ENCODE results near the gene TRPC4AP.
"Not testable (repeated sequence)": the region's sequence is repeated elsewhere in the genome, so short reads cannot be mapped to it uniquely, and the experiment has no call there.

Gene TRPC4AP

DNA sequence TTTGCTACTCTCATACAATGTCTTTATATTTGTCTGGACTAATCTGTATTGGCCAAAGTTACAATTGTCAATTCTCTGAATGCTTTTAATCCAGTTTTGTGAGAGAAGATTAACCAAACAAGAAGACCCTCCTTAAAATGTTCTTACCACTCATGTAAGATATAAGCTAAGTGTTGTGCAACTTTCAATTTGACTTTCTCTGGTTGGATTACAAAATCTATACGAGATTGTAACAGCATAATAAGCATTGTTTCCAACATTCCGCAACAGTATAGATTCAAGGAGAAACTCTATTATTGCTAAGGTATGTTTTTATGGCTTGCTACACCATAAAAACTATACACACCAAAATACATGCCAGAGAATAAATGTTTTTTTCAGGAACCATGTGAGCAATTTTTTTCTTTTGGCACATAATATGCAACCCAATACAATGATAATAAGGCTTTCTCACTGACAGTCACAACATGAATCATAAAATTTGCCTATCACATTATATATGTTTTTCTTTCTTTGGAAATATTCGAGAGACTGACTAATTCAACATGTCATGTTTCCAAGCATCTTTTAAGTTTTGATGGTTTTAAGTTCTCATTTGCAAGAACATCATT, 12.2 kb upstream of the TRPC4AP start:
- DNase-seq: no peak

DNA sequence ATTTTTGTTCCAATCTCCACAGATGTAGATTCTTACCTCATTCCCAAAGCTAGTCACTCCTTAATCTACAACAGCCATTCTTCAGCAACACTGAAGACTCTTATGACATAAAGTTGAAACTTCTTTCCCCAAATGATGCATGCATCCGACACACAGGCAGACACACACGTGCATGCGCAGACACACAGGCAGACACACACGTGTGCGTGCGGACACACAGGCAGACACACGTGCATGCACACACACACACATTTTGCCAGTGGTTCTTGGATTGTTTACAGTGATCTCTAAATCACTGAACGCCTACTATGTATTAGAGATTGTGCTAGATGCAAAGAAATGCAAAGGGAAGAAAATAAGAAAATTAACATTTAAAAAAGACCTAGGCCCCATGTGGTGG, 9.0 kb upstream of the TRPC4AP start:
- no peak for DNase-seq

DNA sequence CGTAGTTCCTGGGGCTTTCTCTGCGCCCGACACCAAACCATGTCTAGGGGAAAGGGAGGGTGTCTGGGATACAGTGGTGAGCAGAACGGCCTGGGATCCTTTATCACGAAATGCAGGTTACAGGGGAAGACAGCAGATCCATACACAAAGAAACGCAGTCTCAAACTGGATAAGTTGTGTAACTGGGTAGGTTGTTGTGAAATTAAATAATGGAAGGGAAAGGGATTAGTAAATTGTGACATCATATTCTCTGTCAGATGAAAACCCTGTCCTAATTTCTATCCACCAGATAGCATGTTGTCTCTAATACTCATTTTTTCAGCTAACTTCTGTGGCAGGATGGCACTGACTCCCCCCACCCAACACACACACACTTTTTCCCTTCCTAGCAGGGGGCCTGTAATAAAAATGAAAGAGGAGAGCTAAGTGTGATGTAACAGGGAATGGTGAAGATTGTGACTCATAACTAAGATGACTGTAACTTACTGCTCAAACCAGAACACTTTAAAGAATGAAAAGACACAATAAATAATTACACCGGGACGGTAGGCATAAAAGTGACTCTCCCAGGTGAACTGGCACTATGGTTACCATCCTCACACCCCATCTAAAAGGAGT, 769 bp upstream of the TRPC4AP start:
- DNase-seq: peak; percentile 18

DNA sequence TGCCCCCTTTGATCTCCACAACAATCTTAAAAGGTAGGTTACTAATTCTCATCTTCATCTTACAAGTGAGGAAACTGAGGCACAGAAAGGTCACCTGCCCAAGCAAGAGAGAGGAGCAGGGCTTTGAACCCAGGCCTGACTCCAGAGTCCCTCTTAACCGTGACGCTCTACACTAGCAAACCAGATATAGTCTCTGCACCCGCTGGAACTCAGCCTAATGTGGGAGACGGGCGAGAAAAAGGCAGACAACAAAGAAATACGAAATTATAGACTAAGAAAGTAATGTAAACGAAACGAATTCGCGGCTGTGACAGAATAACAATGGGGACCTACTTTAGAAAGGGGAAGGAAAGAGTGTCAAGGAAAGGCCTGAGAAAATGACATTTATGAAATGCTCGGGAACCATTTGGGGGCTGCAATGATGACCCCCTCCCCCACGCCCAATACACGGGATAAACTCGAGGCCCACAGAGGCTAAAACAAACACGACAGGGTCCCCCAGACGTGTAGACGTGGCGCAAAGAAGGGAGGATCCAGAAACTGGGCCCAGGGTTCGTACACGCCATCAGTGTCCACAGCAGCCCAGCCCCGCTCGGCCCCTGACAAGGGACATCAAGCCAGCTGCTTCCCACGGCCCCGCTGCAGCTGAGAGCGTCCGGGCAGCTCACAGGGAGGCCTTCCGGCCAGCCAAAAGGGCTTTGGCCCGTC, 637 bp downstream of the TRPC4AP start:
- DNase-seq: no peak

DNA sequence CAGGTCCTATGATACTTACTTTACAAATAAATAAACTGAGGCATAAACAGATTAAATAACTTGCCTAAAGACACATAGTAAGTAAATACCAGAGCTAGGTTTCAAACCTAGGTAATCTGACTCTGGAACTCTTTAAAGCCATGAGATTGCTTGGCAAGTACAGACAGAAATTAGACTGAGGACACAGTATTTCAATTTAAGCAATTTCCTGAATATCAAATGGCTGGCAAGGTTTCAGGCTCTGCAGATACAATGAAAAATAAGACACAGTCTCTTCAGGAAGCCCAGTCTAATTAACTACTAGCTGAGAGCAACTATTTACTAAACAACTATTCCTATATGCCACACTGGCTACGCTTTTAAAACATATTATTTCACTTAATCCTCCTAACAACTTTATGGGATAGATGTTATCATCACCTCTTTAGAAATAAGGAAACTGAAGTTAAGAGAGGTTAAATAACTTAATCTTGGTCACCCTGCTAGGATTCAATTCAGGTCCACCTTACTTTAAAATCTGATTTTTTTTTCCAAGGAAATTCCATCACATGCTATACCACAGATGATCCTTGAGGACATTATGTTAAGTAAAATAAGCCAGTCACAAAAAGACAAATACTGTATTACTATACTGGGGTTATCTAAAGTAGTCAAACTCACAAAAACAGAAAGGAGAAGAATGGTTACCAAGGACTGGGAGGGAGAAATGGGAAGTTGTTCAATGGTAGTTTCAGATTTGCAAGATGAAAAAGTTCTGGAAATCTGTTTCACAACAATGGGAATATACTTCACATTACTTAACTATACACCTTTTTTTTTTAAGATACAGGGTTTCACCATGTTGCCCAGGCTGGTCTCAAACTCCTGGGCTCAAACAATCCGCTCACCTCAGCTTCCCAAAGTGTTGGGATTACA, 4.1 kb downstream of the TRPC4AP start:
- DNase-seq: no peak

DNA sequence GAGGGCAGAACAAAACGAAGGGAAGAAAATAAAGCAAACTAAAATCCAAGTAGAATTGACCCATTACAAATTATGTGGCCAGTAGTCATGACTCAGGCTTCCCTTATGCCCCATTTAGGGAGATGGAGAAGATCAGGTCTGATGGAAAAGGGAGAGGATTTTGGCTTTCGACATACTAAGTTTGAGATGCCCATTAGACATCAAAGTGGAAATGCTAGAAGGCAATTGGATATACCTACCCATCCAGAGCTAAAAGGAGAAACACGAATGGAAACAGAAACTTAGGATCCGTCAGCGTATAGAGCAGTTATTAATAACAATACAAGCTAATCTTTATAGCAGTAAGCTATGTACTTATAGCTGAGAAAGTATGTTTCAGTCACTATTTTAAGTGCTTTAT, 4.8 kb downstream of the TRPC4AP start:
- DNase-seq: no peak

DNA sequence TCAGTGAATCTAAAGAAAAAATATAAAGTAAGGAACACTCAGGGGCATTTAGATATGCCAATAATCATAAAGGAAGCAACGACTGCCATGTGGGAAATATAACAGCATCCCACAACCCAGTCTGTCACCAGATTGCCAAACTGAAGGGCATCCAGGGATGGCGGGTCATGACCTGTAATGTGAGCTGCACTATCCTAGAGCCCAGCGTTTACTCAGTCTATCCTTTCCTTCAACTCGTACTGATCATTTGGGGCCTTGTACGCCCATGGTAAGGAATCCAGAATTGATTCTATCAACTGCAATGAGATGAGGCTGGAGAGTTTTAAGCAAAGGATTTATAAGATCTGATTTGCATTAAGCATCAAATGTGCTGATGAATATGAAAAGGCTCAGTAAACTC, 5.3 kb downstream of the TRPC4AP start:
- DNase-seq: no peak

DNA sequence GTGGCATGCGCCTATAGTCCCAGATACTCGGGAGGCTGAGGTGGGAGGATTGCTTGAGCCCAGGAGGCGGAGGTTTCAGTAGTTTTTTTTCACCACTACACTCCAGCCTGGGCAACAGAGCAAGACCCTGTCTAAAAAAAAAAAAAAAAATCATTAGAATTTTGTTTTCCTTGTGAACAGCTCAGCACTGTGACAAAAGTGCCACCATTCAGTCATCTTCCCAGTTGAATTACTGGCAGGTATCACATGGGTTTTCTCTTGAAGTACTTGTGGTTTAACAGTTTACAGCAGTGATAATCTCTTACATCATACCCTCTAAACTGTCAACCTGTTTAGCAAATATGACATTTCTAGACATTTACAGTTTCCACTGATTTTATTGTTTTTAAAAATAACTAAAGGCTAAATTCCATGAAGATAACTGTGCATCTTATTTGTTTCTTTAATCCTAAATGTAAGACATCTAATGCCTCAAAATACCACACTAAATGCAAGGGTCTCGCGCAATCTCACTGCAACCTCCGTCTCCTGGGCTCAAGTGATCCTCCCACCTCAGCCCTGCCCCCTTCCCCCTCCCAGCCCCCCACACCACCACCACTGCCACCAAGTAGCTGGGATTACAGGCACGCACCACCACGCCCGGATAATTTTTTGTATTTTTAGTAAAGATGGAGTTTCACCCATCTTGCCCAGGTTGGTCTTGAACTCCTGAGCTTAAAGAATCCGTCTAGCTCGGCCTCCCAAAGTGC, 7.0 kb downstream of the TRPC4AP start:
- DNase-seq: peak; percentile 59

DNA sequence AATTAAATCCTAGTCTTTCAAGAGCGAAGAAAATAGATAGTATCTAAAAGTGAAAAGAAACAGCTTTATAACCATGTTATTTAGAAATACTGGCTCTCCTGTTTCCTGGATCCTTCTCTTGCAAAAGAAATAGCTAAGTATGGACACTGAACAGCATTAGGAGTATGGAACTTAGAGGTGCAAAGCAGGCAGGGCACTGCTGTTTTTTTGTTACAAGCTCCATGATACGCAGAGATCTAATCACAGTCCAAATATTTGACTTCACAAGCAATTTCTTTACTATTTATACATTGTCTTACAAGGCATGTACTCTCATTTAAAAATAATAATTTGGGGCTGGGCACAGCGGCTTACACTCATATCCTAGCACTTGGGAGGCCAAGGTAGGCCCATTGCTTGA, 7.6 kb downstream of the TRPC4AP start:
- DNase-seq: no peak

DNA sequence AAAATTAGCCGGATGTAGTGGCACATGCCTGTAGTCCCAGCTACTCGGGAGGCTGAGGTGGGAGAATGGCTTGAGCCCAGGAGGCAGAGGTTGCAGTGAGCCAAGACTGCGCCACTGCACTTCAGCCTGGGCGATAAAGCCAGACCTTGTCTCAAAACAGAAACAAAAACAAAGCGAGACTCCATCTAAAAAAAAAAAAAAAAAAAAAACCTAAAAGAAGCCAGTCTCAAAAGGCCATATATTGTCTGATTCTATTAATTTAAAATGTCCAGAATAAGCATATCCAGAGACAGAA, 12.3 kb downstream of the TRPC4AP start:
- DNase-seq: not testable (repeated sequence)

DNA sequence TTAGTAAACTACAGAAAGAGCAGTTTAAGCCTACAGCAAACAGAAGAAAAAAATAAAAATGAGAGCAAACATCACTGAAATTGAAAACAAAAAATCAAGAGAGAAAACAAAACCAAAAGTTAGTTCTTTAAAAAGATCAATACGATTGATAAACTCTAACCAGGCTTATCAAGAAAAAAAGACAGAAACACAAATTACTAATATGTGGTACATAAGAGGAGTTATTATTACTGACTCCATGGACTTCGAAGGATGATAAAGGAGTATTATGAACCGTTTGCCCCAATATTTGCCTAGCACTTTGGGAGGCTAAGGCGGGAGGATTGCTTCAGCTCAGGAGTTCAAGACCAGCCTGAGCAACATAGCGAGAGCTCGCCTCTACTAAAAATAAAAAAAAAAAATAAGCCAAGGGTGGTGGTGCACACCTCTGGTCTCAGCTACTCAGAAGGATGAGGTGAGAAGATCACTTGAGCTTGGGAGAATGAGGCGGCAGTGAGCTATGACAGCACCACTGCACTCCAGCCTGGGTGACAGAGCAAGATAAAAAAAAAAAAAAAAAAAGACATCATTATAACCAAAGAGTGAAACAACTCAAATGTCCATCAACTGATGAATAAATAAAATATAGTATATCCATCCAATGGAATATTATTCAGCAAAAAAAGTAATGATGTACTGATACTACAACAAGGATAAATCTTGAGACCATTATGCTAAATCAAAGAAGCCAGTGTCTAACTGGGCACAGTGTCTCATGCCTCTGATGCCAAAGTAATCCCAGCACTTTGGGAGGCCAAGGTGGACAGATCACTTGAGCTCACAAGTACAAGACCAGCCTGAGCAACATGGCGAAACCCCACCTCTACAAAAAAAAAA, 12.9 kb downstream of the TRPC4AP start:
- DNase-seq: no peak

DNA sequence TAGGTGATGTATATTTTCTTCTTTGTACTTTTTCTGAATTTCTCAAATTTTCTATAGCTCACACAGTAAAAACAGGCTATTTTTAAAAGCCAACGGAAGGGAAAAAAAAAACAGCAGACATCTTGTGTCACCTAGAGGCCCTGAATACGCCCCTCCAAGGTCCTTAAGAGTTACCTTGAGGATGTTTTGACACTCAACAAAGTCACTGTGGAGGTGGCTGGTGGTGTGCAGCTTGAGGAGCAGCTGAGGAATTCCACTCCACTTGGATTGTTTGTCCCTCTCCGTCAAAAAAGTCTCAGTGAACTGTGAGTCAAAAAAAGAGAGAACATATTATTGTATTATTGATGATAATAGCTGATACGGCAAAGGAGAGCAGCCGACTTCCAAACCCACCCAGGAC, 14.7 kb downstream of the TRPC4AP start:
- no peak for DNase-seq

DNA sequence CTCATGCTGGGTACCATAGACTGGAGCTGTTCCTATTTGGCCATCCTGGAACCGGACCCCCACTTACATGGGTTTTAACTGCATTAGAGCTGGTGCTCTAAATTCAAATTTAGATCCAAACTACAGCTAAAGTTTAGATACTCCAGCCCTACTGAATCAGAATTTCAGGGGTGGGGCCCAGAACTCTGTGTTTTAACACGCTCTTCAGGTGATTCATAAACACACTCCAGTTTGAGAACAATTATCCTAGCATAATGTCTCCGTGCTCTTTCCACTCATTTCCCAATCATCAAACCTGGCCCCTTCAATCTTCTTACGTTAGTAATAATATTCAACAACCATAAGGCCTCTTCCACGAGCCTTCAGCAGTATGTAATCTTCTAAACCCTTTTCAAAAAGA, 15.3 kb downstream of the TRPC4AP start:
- no peak for DNase-seq

DNA sequence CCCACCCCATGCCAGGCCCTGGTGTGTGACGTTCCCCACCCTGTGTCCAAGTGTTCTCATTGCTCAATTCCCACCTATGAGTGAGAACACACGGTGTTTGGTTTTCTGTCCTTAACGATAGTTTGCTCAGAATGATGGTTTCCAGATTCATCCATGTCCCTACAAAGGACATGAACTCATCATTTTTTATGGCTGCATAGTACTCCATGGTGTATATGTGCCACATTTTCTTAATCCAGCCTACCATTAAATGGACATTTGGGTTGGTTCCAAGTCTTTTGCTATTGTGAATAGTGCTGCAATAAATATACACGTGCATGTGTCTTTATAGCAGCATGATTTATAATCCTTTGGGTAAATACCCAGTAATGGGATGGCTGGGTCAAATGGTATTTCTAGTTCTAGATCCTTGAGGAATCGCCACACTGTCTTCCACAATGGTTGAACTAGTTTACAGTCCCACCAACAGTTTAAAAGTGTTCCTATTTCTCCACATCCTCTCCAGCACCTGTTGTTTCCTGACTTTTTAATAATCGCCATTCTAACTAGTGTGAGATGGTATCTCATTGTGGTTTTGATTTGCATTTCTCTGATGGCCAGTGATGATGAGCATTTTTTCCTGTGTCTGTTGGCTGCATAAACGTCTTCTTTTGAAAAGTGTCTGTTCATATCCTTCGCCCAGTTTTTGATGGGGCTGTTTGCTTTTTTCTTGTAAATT, 21.0 kb downstream of the TRPC4AP start:
- DNase-seq: not testable (repeated sequence)

DNA sequence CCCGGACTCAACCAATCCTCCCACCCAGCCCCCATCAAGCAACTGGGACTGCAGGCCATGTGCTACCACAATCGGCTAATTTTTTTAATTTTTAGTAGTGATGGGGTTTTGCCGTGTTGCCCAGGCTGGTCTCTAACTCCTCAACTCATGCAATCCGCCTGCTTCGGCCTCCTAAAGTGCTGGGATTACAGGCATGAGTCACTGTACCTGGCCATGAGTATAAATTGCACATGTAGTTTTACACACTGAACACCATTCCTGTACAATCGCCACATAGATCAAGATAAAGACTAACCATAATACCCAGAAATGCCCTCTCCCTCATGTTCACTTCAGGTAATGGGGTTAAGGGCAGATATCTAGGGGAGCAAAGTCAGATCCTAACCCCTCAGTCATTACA, 26.4 kb downstream of the TRPC4AP start:
- DNase-seq: no peak

DNA sequence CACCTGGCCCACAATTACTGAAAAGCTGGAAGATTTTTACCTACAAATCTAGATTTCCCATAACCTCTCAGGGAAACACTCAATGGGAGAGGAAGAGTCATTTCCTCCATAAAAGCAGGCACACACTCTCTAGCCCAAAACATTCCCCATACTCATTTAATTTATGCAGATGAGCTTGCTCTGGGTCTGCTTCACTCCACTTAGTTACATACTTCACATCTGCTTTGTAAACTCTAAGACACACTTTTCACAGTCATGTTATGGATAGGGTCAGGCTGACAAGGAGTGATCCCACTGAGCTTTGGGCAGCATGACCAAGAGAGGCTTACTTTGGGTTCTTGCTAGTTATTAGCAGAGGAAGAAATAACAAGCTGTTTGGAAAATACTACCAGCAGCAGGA, 27.4 kb downstream of the TRPC4AP start:
- DNase-seq: no peak

DNA sequence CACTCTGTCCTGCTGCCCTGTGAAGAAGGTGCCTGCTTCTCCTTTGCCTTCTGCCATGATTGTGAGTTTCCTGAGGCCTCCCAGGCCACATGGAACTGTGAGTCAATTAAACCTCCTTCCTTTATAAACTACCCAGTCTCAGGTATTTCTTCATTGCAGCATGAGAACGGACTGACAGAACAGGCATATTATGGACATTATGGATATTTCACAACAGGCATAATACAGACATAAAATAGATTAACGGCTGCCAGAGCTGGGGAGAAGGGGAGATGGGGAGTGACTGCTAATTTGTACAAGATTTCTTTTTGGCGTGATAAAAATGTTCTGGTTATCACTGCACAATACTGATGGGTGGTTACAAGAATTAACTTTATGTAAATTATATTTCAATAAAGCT, 29.4 kb downstream of the TRPC4AP start:
- no peak for DNase-seq

DNA sequence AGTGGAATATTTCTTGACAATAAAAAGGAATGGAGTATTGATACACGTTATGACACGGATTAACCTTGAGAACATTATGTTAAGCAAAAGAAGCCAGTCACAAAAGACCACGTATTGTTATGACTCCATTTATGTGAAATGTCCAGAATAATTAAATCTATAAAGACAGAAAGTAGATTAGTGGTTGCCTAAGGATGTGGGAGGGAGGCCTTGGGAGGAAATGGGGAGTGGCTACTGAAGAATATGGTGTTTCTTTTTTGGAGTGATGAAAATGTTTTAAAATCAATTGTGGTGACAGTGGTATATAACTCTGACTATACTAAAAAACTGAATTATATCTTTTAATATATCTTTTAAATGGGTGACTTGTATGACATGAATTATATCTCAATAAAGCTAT, 30.1 kb downstream of the TRPC4AP start:
- DNase-seq: no peak

DNA sequence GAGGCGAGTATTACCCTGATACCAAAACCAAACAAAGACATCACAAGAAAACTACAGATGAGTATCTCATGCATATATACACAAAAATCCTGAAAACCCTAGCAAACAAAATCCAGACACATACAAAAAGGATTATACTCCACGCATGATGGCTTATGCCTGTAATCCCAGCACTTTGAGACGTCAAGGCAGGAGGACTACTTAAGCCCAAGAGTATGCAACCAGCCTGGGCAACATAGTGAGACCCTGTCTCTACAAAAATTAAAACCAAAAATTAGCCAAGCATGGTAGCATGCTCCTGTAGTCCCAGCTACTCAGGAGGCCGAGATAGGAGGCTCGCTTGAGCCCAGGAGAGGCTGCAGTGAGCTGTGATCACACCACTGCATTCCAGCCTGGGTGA, 32.4 kb downstream of the TRPC4AP start:
- DNase-seq: no peak

DNA sequence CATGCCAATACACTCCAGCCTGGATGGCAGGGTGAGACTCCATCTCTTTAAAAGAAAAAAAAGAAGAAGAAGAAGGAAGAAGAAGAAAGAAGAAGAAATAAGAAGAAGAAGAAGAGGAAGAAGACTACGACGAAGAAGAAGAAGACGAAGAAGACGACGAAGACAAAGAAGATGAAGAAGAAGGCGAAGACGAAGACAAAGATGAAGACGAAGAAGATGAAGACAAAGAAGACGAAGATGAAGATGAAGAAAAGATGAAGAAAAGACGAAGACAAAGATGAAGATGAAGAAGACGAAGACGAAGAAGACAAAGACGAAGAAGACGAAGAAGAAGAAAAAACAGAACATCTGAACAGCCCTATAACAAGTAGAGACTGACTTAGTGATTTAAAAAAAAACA, 33.0 kb downstream of the TRPC4AP start:
- DNase-seq: no peak

DNA sequence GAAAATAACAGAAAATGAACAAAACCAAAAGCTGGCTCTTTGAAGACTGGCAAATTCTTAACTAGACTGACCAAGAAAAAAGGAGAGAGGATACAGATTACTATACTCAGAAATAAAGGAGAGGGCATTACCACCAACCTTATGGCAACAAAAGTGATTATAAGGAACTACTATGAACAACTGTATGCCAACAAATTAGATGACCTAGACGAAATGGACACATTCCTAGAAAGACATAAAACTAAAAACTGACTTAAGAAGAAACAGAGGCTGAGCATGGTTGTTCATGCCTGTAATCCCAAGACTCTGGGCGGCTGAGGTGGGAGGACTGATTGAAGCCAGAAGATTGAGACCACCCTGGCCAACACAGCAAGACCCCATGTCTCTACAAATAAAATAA, 33.5 kb downstream of the TRPC4AP start:
- no peak for DNase-seq
